NCI-H128 (cell line): ENCODE data around the gene EFNB2.

Experiments used
- DNase-seq: peaks from one replicate; lab custom pipeline; 2025; ENCODE audit not compliant: unreplicated experiment; lab: John Stamatoyannopoulos, UW

The EFNB2 gene

GRCh38 chr13:106503730-106504453 is 31.6 kb downstream of the EFNB2 start:
- DNase-seq: no peak

- DNase-seq: no peak
Observed at GRCh38 chr13:106503272-106503671, 32.2 kb downstream of the EFNB2 start.

DNA sequence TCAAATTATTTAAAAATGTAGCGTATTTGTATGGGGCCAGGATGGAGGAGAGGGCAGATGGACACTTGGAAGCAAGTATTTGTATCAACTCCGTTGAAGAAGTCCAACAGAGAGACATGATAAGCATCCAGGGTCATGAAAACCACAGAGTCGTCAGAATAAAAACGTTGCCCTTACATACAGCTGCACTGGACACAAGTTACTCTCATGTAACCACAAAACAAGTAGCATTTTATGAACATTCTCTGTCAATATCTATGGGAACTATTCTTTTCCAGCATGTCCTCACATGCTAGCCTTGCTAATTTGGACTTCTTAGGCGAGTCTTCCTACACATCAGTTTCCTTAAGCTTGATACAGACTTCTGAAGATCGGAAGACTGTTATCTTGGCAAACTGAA is 35.0 kb downstream of the EFNB2 start:
- no peak for DNase-seq

DNA sequence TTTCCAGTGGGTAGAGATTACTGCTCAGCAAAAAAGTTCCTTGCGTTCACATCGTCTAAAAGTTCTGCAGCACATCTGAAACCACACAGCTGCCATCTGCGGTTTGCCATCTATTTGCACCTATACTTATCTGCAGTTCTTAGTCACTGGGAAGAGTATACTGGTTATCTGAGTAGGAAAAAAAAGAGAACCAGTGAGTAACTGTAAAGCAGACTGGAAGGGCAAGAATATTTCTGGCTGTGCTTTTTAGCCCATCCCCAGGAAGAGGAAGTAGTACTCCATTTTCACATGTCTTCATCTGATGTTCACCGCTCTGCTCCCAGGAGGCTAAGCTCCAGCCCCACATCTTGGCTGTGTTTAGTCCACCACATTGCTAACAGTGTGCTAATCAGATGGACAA is 35.6 kb downstream of the EFNB2 start:
- no peak for DNase-seq

DNA sequence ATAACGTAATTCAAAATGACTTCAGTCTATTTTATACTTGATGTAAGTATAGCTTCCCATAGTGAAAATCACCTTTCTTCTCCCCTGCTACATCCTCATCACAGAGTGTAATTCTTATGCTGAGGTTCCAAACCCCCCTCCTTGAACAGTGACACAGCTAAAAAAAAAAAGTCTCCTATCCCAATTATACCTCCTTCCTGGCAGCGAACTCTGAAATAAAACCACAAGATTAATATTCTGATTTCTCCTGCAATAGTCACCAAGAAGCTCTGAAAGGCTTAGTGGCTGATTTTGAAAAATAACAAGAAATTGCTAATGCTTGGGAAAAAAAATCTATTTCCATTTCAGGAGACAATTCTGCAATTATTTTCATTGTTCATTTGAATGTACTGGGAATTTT is 36.3 kb downstream of the EFNB2 start:
- DNase-seq: no peak

DNA sequence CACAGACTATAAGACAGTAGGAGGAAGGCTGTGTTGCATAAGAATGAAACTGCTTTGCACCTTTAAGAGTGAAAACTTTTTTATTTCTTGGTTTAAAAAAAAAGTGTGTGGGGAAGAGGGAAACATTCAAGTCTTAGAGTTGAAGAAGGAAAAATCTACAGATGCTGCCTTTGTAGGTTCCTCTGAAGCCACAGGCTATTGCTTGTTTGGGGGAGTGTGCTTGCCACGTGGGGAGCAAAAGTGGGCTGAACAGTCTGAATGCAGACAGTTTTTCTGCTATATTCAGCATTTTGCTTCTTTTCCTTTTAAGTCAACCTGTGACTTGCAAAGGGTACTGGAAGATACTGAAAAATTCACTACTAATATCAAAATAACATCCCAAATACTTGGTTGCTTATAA is 36.9 kb downstream of the EFNB2 start:
- no peak for DNase-seq

DNA sequence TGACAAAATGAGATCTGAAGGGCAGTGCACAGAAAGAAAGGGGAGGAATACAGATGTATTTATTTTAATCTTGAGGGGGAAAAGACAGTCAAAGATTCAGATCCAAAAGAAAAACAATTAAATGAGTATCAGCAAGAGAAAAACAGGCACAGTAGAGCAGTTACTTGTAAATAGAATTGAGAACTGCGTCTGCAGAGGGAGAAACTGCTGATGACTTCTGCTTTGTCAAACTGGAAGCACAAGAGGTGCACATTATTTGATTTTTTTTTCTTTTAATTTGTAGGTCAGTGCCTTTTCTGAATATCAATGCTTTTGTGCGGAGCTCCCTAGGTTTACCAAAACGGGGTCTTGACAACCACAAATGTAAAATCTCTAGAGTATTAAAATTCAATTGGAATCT is 37.3 kb downstream of the EFNB2 start:
- DNase-seq: no peak

DNA sequence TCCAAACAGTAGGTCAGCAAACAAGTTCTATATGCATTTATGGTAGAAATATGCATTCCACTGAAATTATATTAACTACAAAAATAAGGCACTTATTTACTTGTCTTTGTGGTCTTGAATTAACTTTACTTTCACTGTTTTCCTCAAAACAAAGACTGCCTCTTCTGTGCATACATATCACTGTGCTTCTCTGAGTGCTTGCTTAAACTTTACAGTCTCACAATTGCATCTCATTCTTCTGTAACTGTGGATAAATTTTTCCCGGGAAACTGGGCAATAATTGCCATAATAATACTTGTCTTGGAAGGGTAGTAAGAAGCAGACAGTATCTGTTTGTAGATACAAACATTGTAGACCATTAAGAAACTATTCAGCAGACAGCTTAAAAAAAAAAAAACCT is 38.4 kb downstream of the EFNB2 start:
- no peak for DNase-seq

DNA sequence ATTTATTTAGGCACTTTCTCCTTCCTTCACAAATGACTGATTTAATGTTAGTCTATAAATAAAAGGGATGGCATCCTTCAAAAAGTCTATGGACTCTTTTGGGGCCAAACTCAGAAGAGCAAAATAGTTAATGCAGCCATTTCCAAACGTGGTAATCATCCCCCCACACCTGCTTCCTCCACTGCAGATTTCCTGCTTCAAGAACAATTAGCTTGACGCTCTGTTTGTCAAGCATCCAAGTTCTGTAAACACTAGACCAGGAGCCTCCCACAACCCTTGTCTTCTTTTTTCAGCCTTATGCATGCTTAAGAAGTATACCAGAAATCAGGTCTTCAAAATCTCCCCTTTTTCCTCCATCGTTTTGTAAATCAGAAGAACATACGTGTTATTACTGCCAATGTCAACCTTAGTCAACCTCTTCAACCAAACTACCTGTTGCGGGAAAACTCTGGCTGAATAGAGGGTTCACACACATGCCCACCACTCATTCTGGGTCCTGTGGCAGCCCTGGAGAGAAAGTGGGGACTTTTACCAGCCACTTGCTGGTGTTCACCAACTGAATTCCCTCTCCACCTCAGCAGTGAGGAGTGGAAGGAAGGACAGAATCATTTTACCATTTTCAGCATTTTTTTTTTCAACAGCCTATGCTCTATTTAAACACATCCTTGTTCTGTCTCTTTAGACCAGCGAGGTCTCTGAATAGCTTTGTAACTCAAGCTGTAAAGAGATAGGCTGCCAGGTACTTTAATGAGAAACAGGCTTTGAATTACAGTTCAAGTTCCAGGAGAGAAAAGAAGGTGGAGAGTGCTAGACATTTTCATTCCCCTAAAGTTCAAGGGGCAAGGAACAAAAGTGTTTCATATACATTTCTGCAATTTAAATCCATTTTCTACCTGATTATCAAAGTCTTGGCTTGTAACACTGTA is 39.1 kb downstream of the EFNB2 start:
- DNase-seq: peak; percentile 20

- no peak for DNase-seq
Observed at GRCh38 chr13:106494936-106495335, 40.5 kb downstream of the EFNB2 start.

- no peak for DNase-seq
Observed at GRCh38 chr13:106494506-106494905, 41.0 kb downstream of the EFNB2 start.

DNA sequence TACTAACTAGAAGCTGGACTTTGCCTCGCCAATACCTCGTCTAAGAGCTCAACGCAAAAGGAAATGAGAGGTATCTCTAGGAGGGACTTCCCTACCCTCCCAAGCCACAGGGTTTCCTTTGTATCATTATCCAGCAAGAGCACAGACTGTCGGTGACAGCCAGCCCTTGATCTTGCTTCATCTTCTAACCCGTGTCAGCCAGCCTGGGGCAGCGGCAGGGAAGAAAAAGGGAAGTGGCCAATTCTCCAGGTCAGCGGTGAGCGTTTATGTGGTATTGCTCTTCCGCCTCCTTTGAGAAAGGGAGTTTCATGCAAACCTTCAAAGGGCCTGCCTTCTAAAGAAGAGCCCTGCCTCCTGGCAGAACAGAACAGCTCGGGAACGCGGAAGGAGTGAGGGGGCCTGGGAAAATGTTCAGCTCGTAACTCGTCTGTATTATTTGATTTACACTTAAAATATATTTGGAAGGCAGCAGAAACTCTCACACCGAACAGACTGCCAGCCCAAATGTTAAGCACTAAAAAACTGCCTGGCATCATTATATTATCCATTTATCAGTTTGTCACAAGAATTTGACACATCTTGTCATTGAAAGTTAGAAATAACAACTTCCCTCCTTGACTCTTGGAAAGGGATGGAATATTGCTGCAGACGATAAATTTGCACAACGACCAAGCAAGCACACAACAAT is 41.8 kb downstream of the EFNB2 start:
- no peak for DNase-seq

GRCh38 chr13:106492588-106493475 is 42.6 kb downstream of the EFNB2 start:
- DNase-seq: no peak

- no peak for DNase-seq
Observed at GRCh38 chr13:106491928-106492587, 43.4 kb downstream of the EFNB2 start.

- DNase-seq: no peak
Observed at GRCh38 chr13:106491463-106491862, 44.0 kb downstream of the EFNB2 start.

DNA sequence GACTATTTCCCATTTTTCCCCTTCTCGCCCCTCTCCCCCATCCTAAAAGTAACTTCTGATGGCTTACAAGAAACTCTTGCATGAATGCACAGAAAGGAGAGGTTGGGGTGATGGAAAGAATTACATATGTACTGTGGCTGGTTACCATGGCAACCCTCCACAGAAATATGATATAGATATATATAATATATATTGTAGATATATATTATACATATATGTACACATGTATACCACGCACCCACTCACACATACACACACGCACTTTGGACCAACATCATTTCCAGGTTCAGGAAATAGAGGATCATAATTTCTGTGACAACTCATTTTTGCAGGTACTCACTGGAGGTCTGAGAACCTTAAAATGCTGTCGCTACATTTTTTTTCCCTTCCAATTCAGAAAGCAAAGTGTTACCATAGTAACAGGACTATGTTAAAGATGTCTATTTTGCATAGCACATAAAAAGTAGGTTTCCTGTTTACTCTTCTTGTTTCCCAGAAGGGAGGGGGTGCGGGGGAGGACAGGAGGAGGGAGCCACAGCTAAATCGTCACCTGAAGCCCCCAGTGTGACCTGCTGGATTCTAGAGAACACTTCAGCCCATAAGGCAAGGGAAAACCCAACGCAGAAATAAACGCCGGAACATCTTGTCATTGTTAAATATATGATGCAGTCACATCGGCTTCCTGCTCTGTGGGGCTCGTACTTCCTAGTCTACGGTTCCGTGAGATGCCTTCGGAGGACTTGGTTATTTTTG is 44.7 kb downstream of the EFNB2 start:
- no peak for DNase-seq

DNA sequence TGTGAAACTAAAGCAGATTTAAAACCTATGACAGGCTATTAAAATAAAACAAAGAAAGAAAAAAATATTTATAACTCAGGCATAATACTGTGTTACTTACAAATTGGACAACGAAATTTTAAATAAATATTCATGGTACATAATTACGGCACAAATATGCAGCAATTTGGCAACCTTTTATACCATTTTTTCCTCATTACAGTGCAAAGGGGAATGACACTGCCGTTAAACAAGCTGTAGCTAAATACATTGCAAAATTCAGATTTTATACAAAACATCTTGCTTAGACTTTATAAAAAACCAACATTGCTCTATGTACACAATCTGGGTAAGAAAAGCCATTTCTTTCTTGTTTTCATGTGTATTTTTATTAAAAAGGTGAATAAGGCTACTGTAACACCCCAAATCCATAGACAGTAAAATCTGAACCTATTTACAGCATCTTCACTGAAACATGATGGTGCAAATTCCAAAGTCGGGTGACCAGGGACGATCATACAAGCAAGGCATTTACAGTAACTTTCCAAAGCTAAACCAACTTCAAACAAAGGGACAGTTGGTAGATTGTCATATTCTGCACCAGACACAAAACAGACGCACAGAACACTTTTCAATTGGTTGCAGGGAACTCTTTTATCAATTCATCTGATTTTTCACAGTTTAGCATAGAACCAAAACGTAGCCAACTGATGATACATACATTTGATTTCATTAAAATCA is 45.5 kb downstream of the EFNB2 start:
- no peak for DNase-seq

GRCh38 chr13:106488686-106489085 is 46.8 kb downstream of the EFNB2 start:
- no peak for DNase-seq

DNA sequence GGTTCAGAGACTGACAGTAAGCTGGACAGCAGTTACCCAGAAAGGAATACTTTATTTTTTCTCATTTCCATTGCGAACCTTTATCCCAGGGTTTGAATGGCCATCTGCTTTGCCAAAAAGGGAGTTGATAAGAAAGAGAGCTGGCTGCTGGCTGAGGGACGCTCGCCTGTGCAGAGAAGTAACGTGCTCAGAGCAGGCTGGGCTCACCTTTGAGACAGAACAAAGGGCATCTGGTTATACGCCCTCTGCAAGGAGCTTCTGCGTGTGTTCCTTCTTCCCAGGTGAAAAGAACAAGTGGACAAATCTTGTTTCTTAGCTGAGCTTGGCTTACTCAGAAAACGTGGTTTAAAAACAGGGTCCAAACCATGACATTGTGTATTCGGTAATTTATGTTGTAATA is 47.4 kb downstream of the EFNB2 start:
- DNase-seq: no peak
